HG03354 (cell line): ENCODE results near the gene ITGA8.

ENCODE experiments used
- ATAC-seq: cut with Tn5 transposase; IDR thresholded peaks from one replicate; pipeline ENCODE4 v1.9.1; 2021; ENCODE audit warnings: mild to moderate bottlenecking; ENCODE audit not compliant: unreplicated experiment, poor library complexity, severe bottlenecking

The ITGA8 gene

GRCh38 chr10:15738270-15738925 lies 18.7 kb upstream of the ITGA8 start:
- ATAC-seq, result no peak

- ATAC-seq, result no peak
Measured at GRCh38 chr10:15737656-15738055, 17.9 kb upstream of the ITGA8 start.

- no peak for ATAC-seq
Measured at GRCh38 chr10:15735763-15736162, 16.0 kb upstream of the ITGA8 start.

GRCh38 chr10:15730341-15730740 lies 10.6 kb upstream of the ITGA8 start:
- no peak for ATAC-seq

- no peak for ATAC-seq
Measured at GRCh38 chr10:15729890-15730289, 10.2 kb upstream of the ITGA8 start.

- no peak for ATAC-seq
Measured at GRCh38 chr10:15726042-15726441, 6.3 kb upstream of the ITGA8 start.

- ATAC-seq, result no peak
Measured at GRCh38 chr10:15725603-15726002, 5.9 kb upstream of the ITGA8 start.

- no peak for ATAC-seq
Measured at GRCh38 chr10:15724683-15725082, 5.0 kb upstream of the ITGA8 start.

- no peak for ATAC-seq
Measured at GRCh38 chr10:15723803-15724202, 4.1 kb upstream of the ITGA8 start.

GRCh38 chr10:15720635-15721287 lies 1.0 kb upstream of the ITGA8 start:
- no peak for ATAC-seq

- ATAC-seq, result no peak
Measured at GRCh38 chr10:15719049-15719898, 448 bp downstream of the ITGA8 start.

GRCh38 chr10:15718694-15719048 lies 1.1 kb downstream of the ITGA8 start:
- no peak for ATAC-seq

- ATAC-seq, result no peak
Measured at GRCh38 chr10:15715619-15716227, 4.0 kb downstream of the ITGA8 start.

- no peak for ATAC-seq
Measured at GRCh38 chr10:15714847-15715246, 4.9 kb downstream of the ITGA8 start.

- ATAC-seq, result no peak
Measured at GRCh38 chr10:15712883-15713282, 6.8 kb downstream of the ITGA8 start.

GRCh38 chr10:15710455-15710854 lies 9.3 kb downstream of the ITGA8 start:
- ATAC-seq, result no peak

GRCh38 chr10:15705298-15705697 lies 14.4 kb downstream of the ITGA8 start:
- no peak for ATAC-seq

GRCh38 chr10:15704581-15704968 lies 15.1 kb downstream of the ITGA8 start:
- ATAC-seq, result no peak

GRCh38 chr10:15703944-15704580 lies 15.7 kb downstream of the ITGA8 start:
- no peak for ATAC-seq
